K562 (cell line): ENCODE results near the gene IGSF3. TPM values are rescaled to one million over a fixed set of nuclear protein-coding genes. Genes with fewer than 3 reads are reported as not detected.
"Not testable (repeated sequence)": the region's sequence is repeated elsewhere in the genome, so short reads cannot be mapped to it uniquely, and the experiment has no call there.

ENCODE experiments used
- ATAC-seq: fragments of 200-7000 bp; cut with Tn5 transposase; 3 replicates; pipeline ENCODE4 v1.9.1; 2020; ENCODE audit warnings: moderate library complexity
- BruUV-seq: library from RNA; stranded (reverse); fragments of 400-500 nt; replicated peaks from 2 replicates; lab custom pipeline; 2021; lab: Mats Ljungman, UMichigan
- CTCF ChIA-PET: fragments of 300-600 bp; formaldehyde crosslinking; extraction: SDS; loops from one replicate; lab custom pipeline; 2021; ENCODE audit warnings: low intra/inter-chr PET ratio; lab: Yijun Ruan, JAX
- POLR2A ChIA-PET: fragments of 300-600, 350-650 bp; sonication (Branson Sonifier 250); formaldehyde crosslinking; extraction: SDS; loops from one replicate; lab custom pipeline; 2021; ENCODE audit warnings: antibody characterized with exemption, inconsistent platforms; lab: Yijun Ruan, JAX
- DNase-seq, 4 experiments: peaks; one replicate each; pipeline versions ENCODE4 v3.0.0 to v3.0.0-alpha.2; 2011 to 2018; ENCODE audit warnings: low spot score in 3 of 4, mixed read lengths in 3 of 4; ENCODE audit errors: extremely low read depth in 1 of 4
- FAIRE-seq: peaks from 2 replicates; lab custom pipeline; 2011; peaks lifted over from hg19 to GRCh38; lab: Jason Lieb, UNC
- H2AFZ ChIP-seq: 2 replicates; pipeline ENCODE4 v1.6.0; 2011; ENCODE audit warnings: low read depth, low read length, control low read depth, inconsistent platforms
- H3K27ac ChIP-seq: fragments of 200-600 bp; 3 replicates; pipeline ENCODE4 v1.8.0; 2011; ENCODE audit warnings: low read depth, mild to moderate bottlenecking, control low read depth, inconsistent platforms, low read length, moderate library complexity, mixed read lengths; ENCODE audit errors: extremely low read depth
- H3K27me3 ChIP-seq, 2 experiments: fragments of 300-600 bp in 1 of 2; 2 replicates in 1 of 2; 3 replicates in 1 of 2; pipeline versions ENCODE4 v1.6.0 to v1.8.0; 2011; ENCODE audit warnings: inconsistent platforms in 2 of 2, low read length in 2 of 2, mild to moderate bottlenecking in 1 of 2, mixed read lengths in 1 of 2, moderate library complexity in 1 of 2; ENCODE audit not compliant: control insufficient read depth in 2 of 2, insufficient read depth in 2 of 2
- H3K36me3 ChIP-seq: fragments of 300-600 bp; 3 replicates; pipeline ENCODE4 v1.8.0; 2011; ENCODE audit warnings: mild to moderate bottlenecking, low read length, inconsistent platforms; ENCODE audit not compliant: control insufficient read depth, insufficient read depth
- H3K4me1 ChIP-seq, 2 experiments: fragments of 200-600 bp in 1 of 2; replicated peaks in 1 of 2; 2 replicates in 1 of 2; 3 replicates in 1 of 2; pipeline versions ENCODE4 v1.5.1 to v1.8.0; 2011; ENCODE audit warnings: inconsistent platforms in 2 of 2, low read length in 2 of 2, mild to moderate bottlenecking in 1 of 2, mixed read lengths in 1 of 2, moderate library complexity in 1 of 2; ENCODE audit not compliant: control insufficient read depth in 2 of 2, insufficient read depth in 2 of 2
- H3K4me2 ChIP-seq: 2 replicates; pipeline ENCODE4 v1.6.1; 2011; ENCODE audit warnings: low read length, control low read depth, inconsistent platforms, mixed read lengths; ENCODE audit not compliant: insufficient read depth
- H3K4me3 ChIP-seq: fragments of 200-600 bp; sonication (generic), shearing (Covaris generic); 2 replicates; pipeline ENCODE4 v1.5.1; 2016; ENCODE audit warnings: control low read depth, inconsistent platforms
- H3K79me2 ChIP-seq: fragments of 200-600 bp; 3 replicates; pipeline ENCODE4 v1.8.0; 2011; ENCODE audit warnings: low read length, inconsistent platforms; ENCODE audit not compliant: control insufficient read depth, insufficient read depth
- H3K9ac ChIP-seq, 2 experiments: 2 replicates each; pipeline versions ENCODE4 v1.6.0 to v1.6.1; 2011; ENCODE audit warnings: low read depth in 2 of 2, low read length in 2 of 2, control low read depth in 1 of 2, inconsistent platforms in 1 of 2, mild to moderate bottlenecking in 1 of 2, mixed read lengths in 1 of 2; ENCODE audit not compliant: insufficient read depth in 1 of 2
- H3K9me1 ChIP-seq: one replicate; pipeline ENCODE4 v1.6.0; 2011; ENCODE audit warnings: inconsistent platforms, mild to moderate bottlenecking, low read length, moderate library complexity; ENCODE audit not compliant: control insufficient read depth, insufficient read depth
- H3K9me3 ChIP-seq: replicated peaks from 2 replicates; pipeline ENCODE4 v1.5.1; 2011; ENCODE audit warnings: low read depth, low read length, inconsistent platforms; ENCODE audit not compliant: control insufficient read depth, insufficient read depth
- H4K20me1 ChIP-seq: replicated peaks from 2 replicates; pipeline ENCODE4 v1.6.1; 2011; ENCODE audit warnings: low read length, inconsistent platforms, mixed read lengths; ENCODE audit not compliant: control insufficient read depth, insufficient read depth
- ATF3 ChIP-seq, 2 experiments: fragments of 450-650 bp in 1 of 2; sonication (generic) in 1 of 2; formaldehyde crosslinking in 1 of 2; IDR thresholded peaks in 1 of 2; conservative IDR thresholded peaks in 1 of 2; 2 replicates each; pipeline versions ENCODE4 v1.6.1 to v1.8.1; 2016 to 2023; ENCODE audit warnings: mild to moderate bottlenecking in 2 of 2, moderate library complexity in 2 of 2, inconsistent platforms in 1 of 2, missing genetic modification reagents in 1 of 2
- WGBS: fragments of 100-300 bp; shearing (Covaris generic); methylation state at CpG from one replicate; pipeline ENCODE4 v1.1.6; 2016; ENCODE audit warnings: low coverage, mixed read lengths; ENCODE audit not compliant: insufficient coverage; ENCODE audit errors: missing lambda C conversion rate; 5-methylcytosine and 5-hydroxymethylcytosine counted together
- in situ Hi-C: fragments of 300-500 bp; cut with MboI; formaldehyde crosslinking; loops from 4 replicates; pipeline ENCODE4 v1.15.0; 2018; ENCODE audit warnings: inconsistent platforms, mixed read lengths
- intact Hi-C: fragments of 100-400 bp; cut with micrococcal nuclease; formaldehyde crosslinking; loops from 2 replicates; pipeline ENCODE4 v1.14.2; 2022
- polyA plus RNA-seq, 8 experiments: library from polyadenylated mRNA; depleted of rRNA in 4 of 8; stranded (reverse) in 5 of 8; unstranded in 3 of 8; fragments of >200 nt; fragmentation: Nextera tagmentation in 2 of 8; fragmentation: Illumina TruSeq in 1 of 8; extraction: Ambion mirVana in 2 of 8; extraction: Trizol in 1 of 8; gene quantifications; 2 replicates each; pipeline versions ENCODE4 v1.2.1 to v1.2.3, GENCODE V29; 2011 to 2014; ENCODE audit warnings: inconsistent platforms in 1 of 8, missing spikeins in 1 of 8
- total RNA-seq, 7 experiments: library from RNA; depleted of rRNA in 6 of 7; stranded (reverse); fragments of >200 nt in 6 of 7; fragmentation: Illumina TruSeq in 2 of 7; extraction: Trizol in 2 of 7; gene quantifications; 2 replicates each; pipeline versions ENCODE4 v1.2.1 to v1.2.3, GENCODE V29; 2011 to 2021; ENCODE audit warnings: low replicate concordance in 1 of 7

IGSF3 gene
- total and polyA plus RNA-seq, 9 of the 15 experiments (the other 6 are each of a cell fraction or from before 2014, with no cell fraction given): 1.1 to 15.0 (median 8.3) TPM

DNA sequence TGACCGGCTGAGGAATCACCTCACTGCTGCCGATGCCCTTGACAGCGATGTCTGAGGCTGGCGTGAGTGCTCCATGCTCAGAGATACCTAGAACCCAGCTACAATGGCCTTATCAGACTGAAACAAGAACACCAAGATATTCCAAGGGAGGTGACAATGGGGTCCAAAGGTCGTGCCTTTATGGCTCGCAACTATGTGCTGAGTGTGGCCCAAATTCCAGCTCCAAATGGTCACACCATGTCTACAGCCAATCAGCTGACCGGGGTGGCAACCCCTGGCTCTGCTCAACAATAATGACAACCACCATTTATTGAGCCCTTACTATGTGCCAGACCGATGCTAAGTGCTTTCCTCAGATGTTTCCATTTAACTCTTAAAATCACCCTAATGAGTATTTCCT is 20.3 kb downstream of the IGSF3 start:
- H3K79me2 ChIP-seq, H3K4me1 ChIP-seq, H3K9ac ChIP-seq, H3K9me1 ChIP-seq, intact Hi-C loops, H3K9me3 ChIP-seq, H4K20me1 ChIP-seq, H3K27ac ChIP-seq, H3K27me3 ChIP-seq, H2AFZ ChIP-seq, H3K36me3 ChIP-seq, BruUV-seq, H3K4me2 ChIP-seq, in situ Hi-C loops, FAIRE-seq, ATAC-seq, H3K4me3 ChIP-seq, CTCF ChIA-PET, DNase-seq: not testable (repeated sequence)
- POLR2A ChIA-PET: interaction anchor here (0.7 kb wide), 1 partner anchor 454 kb away, joined by 3 read pairs; no protein-coding TSS in a partner anchor
- 50% methylated on average over 8 of the region's 8 CpGs for WGBS

- H2AFZ ChIP-seq; H3K4me3 ChIP-seq; H3K36me3 ChIP-seq; H3K4me2 ChIP-seq; FAIRE-seq; BruUV-seq; CTCF ChIA-PET; H4K20me1 ChIP-seq; H3K9me3 ChIP-seq; H3K9me1 ChIP-seq; intact Hi-C loops; H3K27me3 ChIP-seq; ATAC-seq; H3K9ac ChIP-seq; H3K79me2 ChIP-seq; DNase-seq; H3K27ac ChIP-seq; H3K4me1 ChIP-seq; in situ Hi-C loops; TF ChIP-seq ATF3 (CRISPR knock-in tag; conservative IDR thresholded peaks at IDR 0.05): not testable (repeated sequence)
- POLR2A ChIA-PET: interaction anchor here (0.7 kb wide), 1 partner anchor 455 kb away, joined by 3 read pairs; no protein-coding TSS in a partner anchor
- peak; percentile 32; the same call in 1 of the 2 replicates for TF ChIP-seq ATF3 (IDR thresholded peaks at IDR 0.05)
- 74% methylated on average over 9 of the region's 9 CpGs for WGBS
These were observed 20.8 kb downstream of the IGSF3 start for GRCh38 chr1:116646673-116647170.
